RKO (cell line): Measurements from ENCODE around the gene SH3BP2.

ENCODE experiments used
- DNase-seq: peaks from one replicate; pipeline ENCODE4 v3.0.0-alpha.2; 2016; ENCODE audit warnings: low spot score

SH3BP2 gene

GRCh38 chr4:2856266-2856665, 63.4 kb downstream of the SH3BP2 start:
- no peak for DNase-seq

- no peak for DNase-seq
Measured at GRCh38 chr4:2857349-2857927, 64.6 kb downstream of the SH3BP2 start.

GRCh38 chr4:2858451-2859217, 65.7 kb downstream of the SH3BP2 start:
- DNase-seq = no peak

- DNase-seq = no peak
Measured at GRCh38 chr4:2859514-2859913, 66.6 kb downstream of the SH3BP2 start.

- no peak for DNase-seq
Measured at GRCh38 chr4:2860391-2861348, 67.8 kb downstream of the SH3BP2 start.

- DNase-seq = no peak
Measured at GRCh38 chr4:2861631-2862436, 68.9 kb downstream of the SH3BP2 start.

GRCh38 chr4:2862528-2862927, 69.6 kb downstream of the SH3BP2 start:
- DNase-seq = peak; percentile 26

- DNase-seq = no peak
Measured at GRCh38 chr4:2863649-2864048, 70.8 kb downstream of the SH3BP2 start.

GRCh38 chr4:2865196-2865780, 72.4 kb downstream of the SH3BP2 start:
- no peak for DNase-seq

GRCh38 chr4:2866160-2866861, 73.4 kb downstream of the SH3BP2 start:
- no peak for DNase-seq

GRCh38 chr4:2866891-2867290, 74.0 kb downstream of the SH3BP2 start:
- no peak for DNase-seq

- no peak for DNase-seq
Measured at GRCh38 chr4:2867758-2868491, 75.0 kb downstream of the SH3BP2 start.

- no peak for DNase-seq
Measured at GRCh38 chr4:2868877-2869487, 76.1 kb downstream of the SH3BP2 start.

- DNase-seq = no peak
Measured at GRCh38 chr4:2869659-2870058, 76.8 kb downstream of the SH3BP2 start.

- no peak for DNase-seq
Measured at GRCh38 chr4:2870082-2870481, 77.2 kb downstream of the SH3BP2 start.

GRCh38 chr4:2871466-2871865, 78.6 kb downstream of the SH3BP2 start:
- DNase-seq = no peak

- peak; percentile 37 for DNase-seq
Measured at GRCh38 chr4:2871911-2872310, 79.0 kb downstream of the SH3BP2 start.

GRCh38 chr4:2873329-2873728, 80.4 kb downstream of the SH3BP2 start:
- no peak for DNase-seq

GRCh38 chr4:2874861-2875260, 82.0 kb downstream of the SH3BP2 start:
- DNase-seq = no peak

- DNase-seq = no peak
Measured at GRCh38 chr4:2875556-2875955, 82.7 kb downstream of the SH3BP2 start.
